Endothelial cell of umbilical vein (primary cell): ENCODE results near the gene TPP2. TPM values are rescaled to one million over a fixed set of nuclear protein-coding genes. Genes with fewer than 3 reads are reported as not detected.

Source experiments
- BruUV-seq: library from RNA; stranded (reverse); fragments of 400-500 nt; replicated peaks from 2 replicates; lab custom pipeline; 2021; lab: Mats Ljungman, UMichigan
- CTCF ChIA-PET: fragments of 300-600, 350-600 bp; sonication (Branson Sonifier 250); formaldehyde crosslinking; loops from one replicate; lab custom pipeline; 2021; ENCODE audit warnings: antibody characterized with exemption, inconsistent platforms; lab: Charles Lee
- POLR2A ChIA-PET: fragments of 300-600, 350-600 bp; sonication (Branson Sonifier 250); formaldehyde crosslinking; loops from one replicate; lab custom pipeline; 2021; ENCODE audit warnings: antibody characterized with exemption, inconsistent platforms; lab: Charles Lee
- DNase-seq: peaks from one replicate; pipeline ENCODE4 v3.0.0-alpha.2; 2011; ENCODE audit warnings: low read depth, low spot score
- FAIRE-seq: peaks from 2 replicates; lab custom pipeline; 2011; peaks lifted over from hg19 to GRCh38; lab: Jason Lieb, UNC
- H2AFZ ChIP-seq: 2 replicates; pipeline ENCODE4 v1.6.0; 2012; ENCODE audit warnings: low read depth, low read length, control low read depth, inconsistent platforms
- H3K27ac ChIP-seq: 2 replicates; pipeline ENCODE4 v1.5.1; 2011; ENCODE audit warnings: low read depth, mild to moderate bottlenecking, control low read depth, low read length, moderate library complexity; ENCODE audit not compliant: insufficient read depth
- H3K27me3 ChIP-seq, 2 experiments: 2 replicates each; pipeline versions ENCODE4 v1.6.0 to v1.6.1; 2011; ENCODE audit warnings: low read length in 2 of 2, mixed read lengths in 1 of 2; ENCODE audit not compliant: control insufficient read depth in 2 of 2, insufficient read depth in 2 of 2
- H3K36me3 ChIP-seq, 2 experiments: 2 replicates in 1 of 2; 3 replicates in 1 of 2; pipeline ENCODE4 v1.5.1; 2011; ENCODE audit warnings: low read length in 2 of 2, mild to moderate bottlenecking in 1 of 2, moderate library complexity in 1 of 2; ENCODE audit not compliant: control insufficient read depth in 2 of 2, insufficient read depth in 2 of 2; ENCODE audit errors: extremely low read depth in 1 of 2
- H3K4me1 ChIP-seq: 3 replicates; pipeline ENCODE4 v1.5.1; 2011; ENCODE audit warnings: mild to moderate bottlenecking, low read length; ENCODE audit not compliant: control insufficient read depth, insufficient read depth; ENCODE audit errors: extremely low read depth
- H3K4me2 ChIP-seq: 2 replicates; pipeline ENCODE4 v1.6.1; 2011; ENCODE audit warnings: low read length, control low read depth, mixed read lengths; ENCODE audit not compliant: insufficient read depth
- H3K4me3 ChIP-seq, 3 experiments: fragments of 200-600 bp in 1 of 3; sonication (generic), shearing (Covaris generic) in 1 of 3; replicated peaks in 1 of 3; 2 replicates each; pipeline ENCODE4 v1.5.1; 2011 to 2016; ENCODE audit warnings: control low read depth in 3 of 3, low read length in 3 of 3, mild to moderate bottlenecking in 2 of 3, inconsistent platforms in 1 of 3, low read depth in 1 of 3, moderate library complexity in 1 of 3; ENCODE audit not compliant: insufficient read depth in 1 of 3
- H3K79me2 ChIP-seq: 2 replicates; pipeline ENCODE4 v1.6.0; 2012; ENCODE audit warnings: low read length, inconsistent platforms; ENCODE audit not compliant: control insufficient read depth, insufficient read depth
- H3K9ac ChIP-seq: replicated peaks from 2 replicates; pipeline ENCODE3; 2011; ENCODE audit warnings: low read length, control low read depth; ENCODE audit not compliant: insufficient read depth; ENCODE audit errors: extremely low read depth
- H3K9me1 ChIP-seq: replicated peaks from 3 replicates; pipeline ENCODE4 v1.6.0; 2011; ENCODE audit warnings: mild to moderate bottlenecking, low read length; ENCODE audit not compliant: control insufficient read depth, insufficient read depth; ENCODE audit errors: extremely low read depth
- H3K9me3 ChIP-seq: replicated peaks from 2 replicates; pipeline ENCODE4 v1.5.1; 2012; ENCODE audit warnings: low read length, inconsistent platforms; ENCODE audit not compliant: control insufficient read depth, insufficient read depth
- H4K20me1 ChIP-seq: replicated peaks from 2 replicates; pipeline ENCODE3; 2011; ENCODE audit warnings: mild to moderate bottlenecking, low read length; ENCODE audit not compliant: control insufficient read depth, insufficient read depth; ENCODE audit errors: extremely low read depth
- CTCF ChIP-seq, 2 donors: IDR thresholded peaks; 1 replicate in 1 of 2; 2 replicates in 1 of 2; pipeline ENCODE4 v1.5.1; 2011; ENCODE audit warnings: low read length in 2 of 2, mild to moderate bottlenecking in 2 of 2, moderate library complexity in 2 of 2, control low read depth in 1 of 2, inconsistent platforms in 1 of 2, low read depth in 1 of 2; ENCODE audit not compliant: insufficient read depth in 1 of 2; ENCODE audit errors: extremely low read depth in 1 of 2
- EZH2 ChIP-seq: IDR thresholded peaks from 2 replicates; pipeline ENCODE4 v1.6.1; 2012; ENCODE audit warnings: borderline replicate concordance, low read depth, mild to moderate bottlenecking, moderate library complexity, low read length, inconsistent platforms; ENCODE audit not compliant: severe bottlenecking
- FOS ChIP-seq: IDR thresholded peaks from 2 replicates; pipeline ENCODE4 v1.6.1; 2011; ENCODE audit warnings: mild to moderate bottlenecking, low read length, moderate library complexity, borderline replicate concordance; ENCODE audit not compliant: insufficient read depth
- GATA2 ChIP-seq: IDR thresholded peaks from 2 replicates; pipeline ENCODE4 v1.7.0; 2011; ENCODE audit warnings: low read depth, mild to moderate bottlenecking, moderate library complexity, mixed read lengths, low read length; ENCODE audit not compliant: insufficient read length, insufficient read depth
- JUN ChIP-seq: IDR thresholded peaks from 2 replicates; pipeline ENCODE4 v1.6.1; 2011; ENCODE audit warnings: borderline replicate concordance, low read depth; ENCODE audit not compliant: insufficient read length, insufficient read depth
- MAX ChIP-seq: IDR thresholded peaks from 2 replicates; pipeline ENCODE4 v1.6.1; 2011; ENCODE audit not compliant: insufficient read depth, insufficient read length
- MYC ChIP-seq: IDR thresholded peaks from one replicate; pipeline ENCODE4 v1.6.1; 2011; ENCODE audit warnings: mild to moderate bottlenecking, low read depth, low read length
- POLR2A ChIP-seq: IDR thresholded peaks from 2 replicates; pipeline ENCODE4 v1.6.1; 2012; ENCODE audit warnings: low read depth, mild to moderate bottlenecking, control low read depth, low read length
- POLR2AphosphoS5 ChIP-seq: IDR thresholded peaks from 2 replicates; pipeline ENCODE4 v1.6.1; 2012; ENCODE audit warnings: low read depth, mild to moderate bottlenecking, control low read depth, low read length, moderate library complexity; ENCODE audit not compliant: insufficient read depth
- dilution Hi-C: fragments of 300-500 bp; cut with MboI; formaldehyde crosslinking; loops from one replicate; pipeline ENCODE4 v1.15.0; 2019; ENCODE audit warnings: low sequenced_read_pairs; ENCODE audit not compliant: extremely low pct_ligation_motif_present
- intact Hi-C: fragments of 100-400 bp; cut with micrococcal nuclease; formaldehyde crosslinking; loops from one replicate; pipeline ENCODE4 v1.10.0; 2022
- polyA plus RNA-seq, 4 experiments: library from polyadenylated mRNA; depleted of rRNA in 3 of 4; stranded (reverse) in 3 of 4; unstranded in 1 of 4; fragments of >200 nt; gene quantifications; 2 replicates each; pipeline versions ENCODE4 v1.2.1 to v1.2.3, GENCODE V29; 2011 to 2012; ENCODE audit warnings: missing spikeins in 1 of 4
- total RNA-seq: library from RNA; stranded (reverse); gene quantifications from 2 replicates; pipeline ENCODE4 v1.2.3, GENCODE V29; 2021

The TPP2 gene
- total and polyA plus RNA-seq, 2 donors (not counting 3 experiments of a cell fraction or from before 2014, with no cell fraction given), result 11.5 to 46.7 TPM

GRCh38 chr13:102682211-102682610 is 85.4 kb downstream of the TPP2 start:
- no peak for FAIRE-seq
- H3K4me2 ChIP-seq, result no peak overlapping the region
- BruUV-seq, result no TSS peak
- no peak for DNase-seq
- peaks cover 0 to 6% of the 10 kb centered on the region in 2 experiments for H3K36me3 ChIP-seq
- H3K4me3 ChIP-seq, result no peak overlapping the region
- no peak overlapping the region for H3K27ac ChIP-seq
- no peaks in the 10 kb centered on the region for H3K27me3 ChIP-seq
- H3K9me3 ChIP-seq, result no peaks in the 10 kb centered on the region
- ChIA-PET POLR2A (no interaction called here), CTCF (interaction anchor here (5.0 kb wide), 1 partner anchor 42 kb away, joined by 25 read pairs; no protein-coding TSS in a partner anchor)
- no peak overlapping the region for H3K9ac ChIP-seq
- no peak for TF ChIP-seq MYC
- no peak for TF ChIP-seq EZH2
- no peak for TF ChIP-seq CTCF (IDR thresholded peaks at IDR 0.05; ENCODE audit: extremely low read depth in 1 of 2, insufficient read depth in 1 of 2, low read depth in 1 of 2, low read length in 2 of 2)
- TF ChIP-seq GATA2, result no peak
- no peaks in the 10 kb centered on the region for H3K79me2 ChIP-seq
- intact Hi-C loops (no loop called here), dilution Hi-C loops (no loop called here)
- no peak overlapping the region for H2AFZ ChIP-seq
- H4K20me1 ChIP-seq, result no peaks in the 10 kb centered on the region
- no peaks in the 10 kb centered on the region for H3K4me1 ChIP-seq
- H3K9me1 ChIP-seq, result no peaks in the 10 kb centered on the region

DNA sequence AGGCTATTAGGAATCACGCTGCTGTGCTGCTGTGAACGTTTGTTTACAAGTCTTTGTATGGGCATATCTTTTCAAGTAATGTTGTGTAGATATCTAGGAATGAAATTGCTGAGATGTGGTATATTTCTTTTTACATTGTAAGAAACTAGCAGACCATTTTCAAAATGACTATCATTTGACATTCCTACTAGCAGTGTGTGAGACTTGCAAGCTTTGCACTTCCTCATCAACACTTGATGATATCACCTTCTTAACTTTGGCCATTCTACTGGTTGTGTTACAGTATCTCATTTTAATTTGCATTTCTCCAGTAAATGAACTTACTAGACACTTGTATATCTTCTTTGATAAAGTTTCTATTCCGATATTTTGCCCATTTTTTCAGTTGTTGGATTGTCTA is 85.9 kb downstream of the TPP2 start:
- no TSS peak for BruUV-seq
- no peaks in the 10 kb centered on the region for H3K79me2 ChIP-seq
- DNase-seq, result no peak
- no peak overlapping the region for H3K4me3 ChIP-seq
- H3K27me3 ChIP-seq, result no peaks in the 10 kb centered on the region
- no peaks in the 10 kb centered on the region for H3K9me1 ChIP-seq
- H3K4me2 ChIP-seq, result no peak overlapping the region
- H4K20me1 ChIP-seq, result no peaks in the 10 kb centered on the region
- no peak for FAIRE-seq
- dilution Hi-C loops (no loop called here), intact Hi-C loops (no loop called here)
- H3K36me3 ChIP-seq, result peaks cover 0 to 6% of the 10 kb centered on the region in 2 experiments
- no peak overlapping the region for H3K27ac ChIP-seq
- no peaks in the 10 kb centered on the region for H3K4me1 ChIP-seq
- TF ChIP-seq CTCF (IDR thresholded peaks at IDR 0.05; ENCODE audit: extremely low read depth in 1 of 2, insufficient read depth in 1 of 2, low read depth in 1 of 2, low read length in 2 of 2) (no peak), EZH2 (no peak), POLR2A (no peak), MAX (no peak), POLR2AphosphoS5 (no peak), JUN (no peak), FOS (no peak), GATA2 (no peak), MYC (no peak)
- H2AFZ ChIP-seq, result no peak overlapping the region
- no peak overlapping the region for H3K9ac ChIP-seq
- no peaks in the 10 kb centered on the region for H3K9me3 ChIP-seq
- POLR2A ChIA-PET, result no interaction called here
- CTCF ChIA-PET, result interaction anchor here (0.9 to 5.0 kb wide), 2 partner anchors 23 to 42 kb away, joined by 3 to 25 read pairs; no protein-coding TSS in a partner anchor
